HG03025 (cell line): ENCODE results near the gene KIF17.
"Not testable (repeated sequence)": the region's sequence is repeated elsewhere in the genome, so short reads cannot be mapped to it uniquely, and the experiment has no call there.

Experiments
- ATAC-seq: cut with Tn5 transposase; IDR thresholded peaks from one replicate; pipeline ENCODE4 v1.9.1; 2021; ENCODE audit warnings: mild to moderate bottlenecking, moderate library complexity; ENCODE audit not compliant: unreplicated experiment, low FRiP score

Gene KIF17

DNA sequence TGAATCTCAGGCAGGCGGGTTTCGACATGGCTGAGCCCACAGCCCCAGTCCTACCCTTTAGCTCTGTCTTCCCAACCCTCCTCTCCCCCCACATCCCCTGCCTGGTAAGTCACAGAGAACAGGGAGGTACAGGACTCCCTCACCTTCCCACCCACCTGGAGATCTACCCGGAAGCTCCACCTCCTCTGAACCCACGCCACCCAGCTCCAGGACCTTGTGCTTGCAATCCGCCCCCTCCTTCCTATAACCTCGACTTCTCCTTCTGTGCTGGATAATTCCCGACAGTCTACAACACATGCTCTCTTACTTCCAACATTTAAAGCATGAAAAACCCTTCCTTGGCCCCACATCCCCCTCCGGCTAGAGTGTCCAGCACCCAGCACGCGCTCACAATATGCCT lies 22.3 kb downstream of the KIF17 start:
- no peak for ATAC-seq

DNA sequence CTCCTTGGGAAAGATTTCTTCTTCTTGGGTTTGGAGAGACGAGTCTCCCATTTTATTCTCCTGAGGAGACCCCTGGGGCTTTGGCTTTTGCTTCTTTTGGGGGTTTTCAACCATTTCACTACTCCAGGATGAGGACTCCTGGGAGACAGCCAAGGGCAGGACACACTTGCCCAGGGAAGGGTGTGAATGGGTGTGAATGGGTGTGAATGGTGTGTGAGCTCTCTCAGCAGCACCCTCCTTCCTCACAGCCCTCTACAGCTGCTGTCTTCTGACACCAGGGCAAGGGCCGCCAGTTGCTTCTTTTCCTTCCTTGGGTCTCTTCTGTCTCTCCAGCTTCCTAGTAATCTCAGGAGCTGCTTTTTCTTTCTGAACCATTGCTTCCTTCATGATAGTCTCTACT lies 24.2 kb downstream of the KIF17 start:
- ATAC-seq, result no peak

DNA sequence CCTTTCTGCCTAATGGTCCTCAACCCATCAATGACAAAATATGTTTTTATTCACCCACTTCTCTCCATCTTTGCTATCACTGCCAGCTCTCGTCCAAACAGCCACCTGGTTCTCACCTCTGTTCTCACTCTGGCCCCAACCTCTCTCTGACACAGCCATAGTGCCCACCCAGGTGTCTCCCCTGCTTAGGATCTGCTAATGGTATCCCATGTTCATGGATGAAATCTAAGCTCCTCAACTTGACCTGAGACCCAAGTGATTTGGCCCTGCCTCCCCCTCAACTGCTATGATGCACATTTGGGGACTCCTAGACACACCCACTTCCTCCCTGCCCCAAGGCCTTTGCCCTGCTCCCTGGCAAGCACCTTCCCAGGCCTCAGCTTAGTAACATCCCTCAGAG lies 25.9 kb downstream of the KIF17 start:
- no peak for ATAC-seq

DNA sequence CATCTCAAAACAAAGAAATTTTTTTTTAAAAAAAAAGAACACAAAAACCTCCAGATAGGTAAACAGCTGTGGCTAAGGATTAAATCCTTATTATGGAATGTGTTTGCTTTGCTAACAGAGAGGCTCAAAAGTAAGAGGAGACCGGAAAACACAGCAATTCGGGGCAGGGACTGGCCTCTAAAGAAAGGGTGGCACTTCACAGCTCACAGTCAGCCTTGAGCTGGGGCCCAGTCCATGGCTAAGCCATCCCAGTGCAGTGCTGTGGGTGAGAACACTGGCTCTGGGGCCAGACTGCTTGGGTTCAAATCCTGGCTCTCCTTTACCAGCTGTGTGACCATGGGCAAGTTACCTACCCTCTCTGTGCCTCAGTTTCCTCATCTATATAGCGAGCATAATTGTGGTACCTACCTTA lies 28.2 kb downstream of the KIF17 start:
- no peak for ATAC-seq

DNA sequence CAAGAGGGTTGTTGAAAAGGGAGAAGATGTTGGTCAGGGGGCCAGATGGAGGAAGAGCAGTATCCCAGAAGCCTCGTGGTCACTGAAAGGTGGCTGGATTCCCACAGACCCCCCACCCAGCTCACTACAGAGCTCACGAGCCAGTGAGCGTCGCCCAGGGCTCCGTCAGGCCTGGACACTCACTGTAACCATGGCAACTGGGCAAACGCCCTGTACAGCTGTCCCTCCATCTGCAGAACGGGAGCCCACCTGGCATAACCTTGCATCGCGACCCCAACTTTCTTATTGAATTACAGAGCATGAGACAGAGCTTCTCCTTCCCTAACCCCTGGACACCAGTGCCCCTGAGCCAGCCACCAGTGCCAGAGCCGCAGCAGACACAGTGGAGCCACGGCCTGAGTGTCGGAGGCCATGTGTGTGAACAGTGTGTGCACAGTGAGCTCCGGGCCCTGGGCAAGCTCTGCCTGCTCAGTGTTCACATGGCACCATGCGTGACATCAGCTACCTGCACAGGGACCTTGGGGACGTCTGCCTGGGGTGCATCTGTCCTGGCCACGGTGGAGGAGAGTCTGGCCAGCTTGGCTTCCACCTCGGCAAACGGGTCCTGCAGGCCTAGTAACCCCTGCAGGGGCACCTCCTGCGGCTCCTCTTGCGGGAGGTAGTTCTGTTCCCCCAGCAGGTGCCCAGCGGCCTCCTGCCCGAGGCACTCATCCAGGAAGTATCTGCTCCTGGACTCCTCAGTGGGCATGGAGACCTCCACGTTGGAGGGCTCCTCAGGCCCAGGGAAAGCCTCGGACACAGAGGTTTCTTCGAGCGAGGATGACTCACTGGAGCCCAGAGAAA lies 30.7 kb downstream of the KIF17 start:
- no peak for ATAC-seq

DNA sequence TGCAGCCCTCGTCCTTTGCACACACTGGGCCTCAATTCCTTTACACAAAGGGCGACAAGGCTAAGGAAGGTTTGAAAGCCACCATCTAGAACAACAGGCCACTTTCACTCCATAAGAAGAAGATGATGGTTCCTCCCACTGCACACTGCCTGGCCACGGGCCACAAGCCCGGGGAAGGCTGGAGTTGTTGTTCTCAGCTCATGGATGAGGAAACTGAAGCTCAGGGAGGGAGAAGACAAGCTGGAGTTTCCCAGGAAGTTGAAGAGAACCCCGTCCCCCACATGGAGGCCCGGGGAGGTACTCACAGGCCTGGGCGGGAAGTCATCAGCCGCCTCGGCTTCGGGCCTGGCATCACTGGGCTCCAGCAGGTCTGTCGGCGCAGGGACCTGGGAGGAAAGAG lies 32.1 kb downstream of the KIF17 start:
- ATAC-seq, result no peak

DNA sequence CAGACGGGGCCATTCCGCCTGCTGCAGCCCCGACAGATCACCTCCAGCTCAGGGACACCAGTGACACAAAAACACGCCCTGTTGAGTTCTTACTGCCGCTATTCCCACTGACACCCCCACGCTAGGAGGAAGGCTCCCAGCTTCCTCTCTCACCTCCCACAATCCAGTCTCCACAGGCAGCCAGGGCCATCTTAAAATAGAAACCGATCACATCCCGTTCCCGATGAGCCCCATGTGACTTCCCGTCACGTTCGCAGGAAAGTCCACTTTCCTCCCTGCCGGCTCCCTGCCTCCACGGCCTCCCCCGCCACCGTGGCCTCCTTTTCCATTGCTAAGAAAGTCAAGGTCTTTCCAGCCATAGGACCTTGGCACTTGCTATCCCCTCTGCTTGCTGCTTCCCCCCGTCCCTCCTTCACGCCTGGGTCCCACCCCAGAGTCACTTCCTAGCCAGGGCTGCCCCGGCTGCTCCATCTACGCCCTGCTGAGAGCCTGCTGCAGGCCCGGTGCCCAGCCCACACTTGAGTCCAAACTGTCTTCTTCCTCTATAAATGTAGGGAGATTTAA lies 32.6 kb downstream of the KIF17 start:
- no peak for ATAC-seq

DNA sequence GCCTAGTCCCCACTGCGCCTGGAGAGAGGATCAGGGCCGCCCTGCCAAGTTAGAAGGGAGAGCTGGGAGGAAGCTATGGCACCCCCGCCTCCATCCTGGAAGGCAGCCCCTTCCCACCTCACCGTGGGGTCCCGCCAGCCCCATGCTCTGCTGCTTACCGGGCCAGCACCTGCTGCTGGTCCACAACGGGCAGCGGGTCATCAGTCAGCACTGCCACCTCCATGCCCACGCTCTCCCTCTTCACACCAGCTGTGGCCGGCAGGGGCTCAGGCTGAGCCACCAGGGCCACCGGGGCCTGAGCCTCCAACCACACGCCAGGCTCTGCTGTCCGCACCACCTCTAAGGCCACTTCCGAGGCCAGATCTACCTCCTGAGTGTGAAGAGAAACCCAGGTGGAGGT lies 33.2 kb downstream of the KIF17 start:
- ATAC-seq, result no peak

DNA sequence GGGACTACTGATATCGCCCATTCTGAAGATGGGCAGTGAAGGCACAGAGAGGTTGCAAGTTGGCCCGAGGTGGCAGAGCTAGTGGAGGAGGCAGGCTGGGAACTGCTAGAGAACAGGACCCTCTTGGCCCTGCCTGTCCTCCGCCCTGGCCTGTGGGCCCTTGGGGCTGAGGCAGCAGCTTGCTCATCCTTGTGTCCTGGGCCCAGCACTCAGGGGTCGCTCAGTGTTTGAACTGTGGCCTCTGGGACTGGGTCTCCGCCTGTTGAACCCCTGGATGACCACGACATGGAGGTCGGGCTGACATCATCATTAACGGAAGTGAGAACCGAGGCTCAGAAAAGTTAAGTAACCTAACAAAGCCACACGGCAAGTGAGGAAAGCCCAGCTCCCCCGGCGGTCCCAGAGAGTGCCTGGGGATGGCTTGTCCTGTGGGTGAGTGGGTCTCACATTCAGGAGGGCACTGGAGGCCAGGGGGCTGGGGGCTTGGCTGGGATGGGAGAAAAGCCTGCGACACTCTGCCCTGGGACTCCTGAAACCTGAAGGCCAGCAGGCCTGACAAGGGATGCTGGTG lies 33.7 kb downstream of the KIF17 start:
- ATAC-seq, result no peak

DNA sequence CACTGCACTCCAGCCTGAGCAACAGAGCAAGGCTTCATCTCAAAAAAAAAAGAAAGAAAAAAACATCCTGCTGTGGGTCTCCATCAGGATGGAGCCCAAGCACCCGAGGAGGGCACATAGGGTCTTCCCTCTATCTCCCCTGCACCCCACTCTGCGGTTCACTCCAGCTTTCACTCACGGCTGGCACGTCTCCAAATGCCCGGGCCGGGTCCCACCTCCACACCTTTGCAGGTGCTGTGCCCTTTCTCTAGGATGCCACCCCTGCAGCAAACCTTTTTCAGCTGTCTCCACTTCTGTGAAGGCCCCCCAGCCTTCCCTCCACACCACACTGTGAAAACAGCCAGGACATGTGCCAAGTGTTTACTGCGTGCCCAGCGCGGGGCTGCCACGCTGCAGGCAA lies 34.2 kb downstream of the KIF17 start:
- no peak for ATAC-seq

DNA sequence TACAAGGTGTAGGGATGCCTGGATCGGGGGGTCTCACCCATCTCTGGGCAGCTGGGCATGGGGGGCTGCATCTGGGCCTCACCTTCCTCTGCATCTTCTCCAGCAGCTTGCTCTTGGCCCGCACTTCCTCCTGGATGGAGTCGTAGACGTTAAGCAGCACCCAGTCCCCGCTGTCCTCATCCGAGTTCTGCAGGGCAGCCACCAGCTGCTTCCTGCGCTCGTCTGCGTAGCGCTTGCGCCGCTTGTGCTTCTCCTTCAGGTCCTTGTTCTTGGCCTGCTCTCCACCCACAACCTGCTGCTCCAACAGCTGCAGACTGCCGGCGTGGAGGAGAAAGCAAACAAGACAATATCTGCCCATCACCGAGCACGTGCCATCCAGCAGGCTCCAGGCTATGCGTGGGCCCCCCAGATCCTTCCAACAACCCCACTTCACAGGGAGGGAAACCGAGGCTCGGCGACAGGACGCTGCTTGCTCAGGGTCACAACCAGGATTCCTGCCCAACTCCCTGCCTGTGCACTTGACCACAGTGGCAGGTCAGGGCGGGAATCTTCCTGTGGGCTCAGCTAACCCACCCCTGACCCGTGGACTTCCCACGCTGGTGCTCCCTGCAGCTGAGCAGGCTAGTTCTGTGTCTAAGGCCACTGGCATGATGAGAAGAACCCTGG lies 35.1 kb downstream of the KIF17 start:
- no peak for ATAC-seq

DNA sequence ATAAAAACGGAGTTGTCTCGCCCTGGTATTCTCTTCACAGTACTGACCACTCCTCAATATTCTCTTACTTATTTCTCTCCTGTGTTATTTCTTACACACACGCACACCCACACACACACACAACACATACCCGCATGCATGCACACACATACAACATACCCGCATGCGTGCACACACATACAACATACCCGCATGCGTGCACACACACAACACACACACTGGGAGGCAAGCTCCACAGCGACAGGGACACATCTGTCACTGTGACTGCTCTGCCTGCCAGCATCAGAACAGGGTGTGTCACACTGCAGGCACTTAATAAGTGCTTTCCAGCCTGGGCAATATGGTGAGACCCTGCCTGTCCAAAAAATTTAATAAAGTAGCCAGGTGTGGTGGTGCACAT lies 35.8 kb downstream of the KIF17 start:
- ATAC-seq, result no peak

DNA sequence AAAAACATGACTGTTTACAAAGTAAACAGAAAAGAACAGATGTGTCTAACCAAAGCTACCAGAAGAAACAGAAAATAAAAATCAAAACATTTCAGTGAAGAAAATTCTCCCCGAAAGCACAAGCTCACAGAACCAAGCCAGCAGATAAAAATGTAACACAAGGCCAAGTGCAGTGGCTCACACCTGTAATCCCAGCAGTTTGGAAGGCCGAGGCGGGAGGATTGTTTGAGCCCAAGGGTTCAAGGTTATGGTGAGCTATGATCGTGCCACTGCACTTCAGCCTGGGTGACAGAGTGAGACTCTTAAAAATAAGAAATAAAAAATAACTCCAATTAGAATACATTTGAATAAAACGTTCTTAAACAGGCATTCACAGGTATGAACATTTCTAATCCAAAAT lies 37.5 kb downstream of the KIF17 start:
- ATAC-seq, result no peak

DNA sequence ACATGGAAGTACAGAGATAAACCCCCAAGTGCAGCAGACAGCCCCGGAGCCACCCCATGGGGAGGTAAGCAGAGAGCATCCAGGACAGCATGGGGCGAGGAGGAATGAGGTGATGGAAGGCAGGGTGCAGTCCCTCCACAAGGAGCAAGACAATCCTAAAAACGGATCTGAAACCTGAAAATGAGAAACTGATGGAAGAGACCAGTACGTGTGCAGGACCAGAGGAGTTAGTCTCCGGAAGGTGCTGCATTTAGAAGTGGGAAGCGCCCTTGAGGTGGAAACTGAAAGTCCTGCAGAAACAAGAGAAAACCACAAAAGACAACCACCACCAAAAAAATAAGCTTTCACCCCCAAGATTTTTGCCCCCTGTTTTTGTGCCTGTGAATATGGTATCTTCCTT lies 39.2 kb downstream of the KIF17 start:
- no peak for ATAC-seq

DNA sequence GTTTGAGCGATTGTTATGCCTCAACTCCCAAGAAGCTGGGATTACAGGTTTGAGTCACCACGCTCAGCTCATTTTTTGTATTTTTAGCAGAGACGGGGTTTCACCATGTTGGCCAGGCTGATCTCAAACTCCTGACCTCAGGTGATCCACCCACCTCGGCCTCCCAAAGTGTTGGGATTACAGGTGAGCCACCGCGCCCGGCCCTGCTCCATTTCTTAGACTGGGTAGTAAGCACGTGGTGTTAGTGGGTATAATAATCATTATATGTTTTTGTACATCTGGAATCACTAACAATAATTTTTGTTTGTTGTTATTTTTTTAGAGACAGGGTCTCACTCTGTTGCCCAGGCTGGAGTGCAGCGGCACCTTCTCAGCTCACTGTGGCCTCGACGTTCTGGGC lies 44.2 kb downstream of the KIF17 start:
- ATAC-seq, result not testable (repeated sequence)

DNA sequence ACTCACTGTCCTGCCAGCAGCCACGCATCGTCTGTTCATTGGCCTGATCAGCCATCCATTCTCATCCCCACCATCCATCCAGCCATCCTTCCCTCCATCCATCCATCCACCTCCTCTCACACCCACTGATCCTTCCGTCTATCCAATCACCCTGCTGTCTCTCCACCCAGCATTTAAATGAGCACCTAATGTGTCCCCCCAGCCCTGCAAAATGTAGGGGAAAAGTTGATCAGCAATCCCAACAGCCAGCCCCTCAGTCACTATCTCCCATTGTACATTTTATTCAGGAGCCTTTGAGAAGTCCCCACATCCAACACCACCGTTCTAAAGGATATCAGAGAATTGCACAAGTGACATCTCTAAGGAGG lies 45.6 kb downstream of the KIF17 start:
- ATAC-seq, result no peak

DNA sequence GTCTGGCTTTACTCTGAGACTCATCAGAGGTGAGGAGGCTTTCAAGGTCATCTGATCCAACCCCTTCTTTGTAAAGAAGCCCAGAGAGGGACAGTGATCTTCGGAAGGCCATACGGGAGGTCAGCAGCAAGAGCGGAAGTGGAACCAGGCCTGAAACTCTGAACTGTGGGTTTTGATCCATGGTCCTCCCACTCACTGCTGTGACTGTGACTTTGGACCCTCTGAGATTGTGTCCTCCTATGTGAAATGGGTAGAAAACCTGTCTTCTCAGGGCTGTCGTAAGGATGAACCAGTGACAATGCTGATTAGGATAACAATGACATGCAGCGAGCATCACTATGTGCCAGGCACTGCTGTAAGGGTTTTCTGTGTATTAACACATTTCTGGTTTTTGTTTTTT lies 46.9 kb downstream of the KIF17 start:
- no peak for ATAC-seq

DNA sequence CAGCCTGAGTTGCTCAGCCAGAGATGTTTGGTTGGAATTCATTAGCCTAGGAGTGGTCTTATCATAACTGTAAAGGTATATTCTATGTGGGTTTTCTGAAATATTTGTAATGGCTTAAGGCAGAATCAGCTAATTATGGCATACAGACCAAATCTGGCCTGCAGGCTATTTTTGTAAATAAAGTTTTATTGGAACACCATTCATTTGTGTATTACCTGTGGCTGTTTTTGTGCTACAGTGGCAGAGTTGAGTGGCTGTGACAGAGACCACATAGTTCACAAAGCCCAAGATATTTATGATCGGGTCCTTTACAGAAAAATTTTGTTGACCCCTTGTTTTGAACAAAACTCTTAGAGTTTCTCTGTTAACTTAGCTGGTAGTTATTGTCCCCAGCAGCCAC lies 49.2 kb downstream of the KIF17 start:
- ATAC-seq, result no peak

DNA sequence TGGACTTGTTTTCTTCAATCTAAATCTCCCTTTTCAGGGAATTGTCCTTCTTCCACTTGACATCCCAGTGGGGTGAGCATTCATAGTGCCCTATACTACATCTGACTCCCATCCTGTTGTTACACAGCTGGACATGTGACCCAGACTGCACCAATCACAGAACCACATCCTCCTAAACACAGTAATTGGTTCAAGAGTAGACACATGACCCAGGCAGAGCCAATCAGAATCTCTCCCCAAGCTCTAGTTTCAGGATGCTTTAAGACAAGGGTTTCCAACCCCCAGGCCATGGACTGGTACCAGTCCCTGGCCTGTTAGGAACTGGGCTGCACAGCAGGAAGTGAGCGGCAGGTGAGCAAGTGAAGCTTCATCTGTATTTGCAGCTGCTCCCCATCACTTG lies 51.0 kb downstream of the KIF17 start:
- ATAC-seq, result no peak

DNA sequence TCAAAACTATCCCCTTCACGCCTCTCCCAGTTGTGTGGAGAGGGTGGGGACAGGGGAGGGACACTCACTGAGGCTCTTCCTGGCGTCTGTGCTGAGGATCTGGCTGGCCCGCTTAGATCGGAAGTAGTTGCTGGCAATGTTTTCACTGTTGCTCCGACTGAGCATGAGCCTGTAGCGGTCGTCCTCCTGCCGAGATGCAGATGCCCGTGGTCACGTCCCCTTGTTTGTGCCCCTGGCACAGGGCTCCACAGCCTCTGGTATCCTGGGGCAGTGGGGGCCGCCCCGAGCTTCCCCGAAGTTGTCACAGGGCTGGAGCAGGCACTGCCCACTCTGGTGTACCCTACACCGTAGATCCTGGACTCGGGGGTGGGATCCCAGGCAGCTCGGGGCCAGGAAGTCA lies 51.7 kb downstream of the KIF17 start:
- ATAC-seq, result no peak

DNA sequence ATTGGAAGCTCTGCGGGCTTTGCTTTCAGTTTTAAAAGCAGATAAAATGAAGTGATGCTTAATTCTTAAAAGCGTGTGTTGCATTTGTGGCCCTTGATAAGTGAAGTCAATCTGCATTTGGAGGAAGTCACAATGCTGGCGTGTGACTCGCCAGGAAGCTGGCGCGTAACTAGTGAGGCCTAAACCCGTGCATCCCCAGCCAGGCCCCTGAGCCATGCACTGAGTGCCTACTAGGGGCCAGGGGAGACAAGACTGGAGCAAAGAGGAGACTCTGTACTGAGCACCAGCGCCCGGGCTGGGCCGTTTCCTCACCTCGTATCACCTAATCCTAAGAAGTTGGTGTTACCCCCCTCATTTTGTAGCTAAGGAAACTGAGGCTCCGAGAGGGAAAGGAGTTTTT lies 52.1 kb downstream of the KIF17 start:
- no peak for ATAC-seq
